GM20000 (cell line): ENCODE data around the gene ZNF385D.

Experiments
- DNase-seq: peaks from one replicate; pipeline ENCODE4 v3.0.0; 2012; ENCODE audit warnings: low spot score
- TF ChIP-seq, protein P1 (sequence below): IDR thresholded peaks from 2 replicates; pipeline ENCODE4 v1.5.1; 2012; ENCODE audit warnings: mild to moderate bottlenecking, control low read depth; ENCODE audit errors: extremely low read depth, missing control alignments

Gene ZNF385D

GRCh38 chr3:21620511-21621155 lies 130.4 kb downstream of the ZNF385D start:
- DNase-seq = no peak
- TF ChIP-seq, protein P1, sequence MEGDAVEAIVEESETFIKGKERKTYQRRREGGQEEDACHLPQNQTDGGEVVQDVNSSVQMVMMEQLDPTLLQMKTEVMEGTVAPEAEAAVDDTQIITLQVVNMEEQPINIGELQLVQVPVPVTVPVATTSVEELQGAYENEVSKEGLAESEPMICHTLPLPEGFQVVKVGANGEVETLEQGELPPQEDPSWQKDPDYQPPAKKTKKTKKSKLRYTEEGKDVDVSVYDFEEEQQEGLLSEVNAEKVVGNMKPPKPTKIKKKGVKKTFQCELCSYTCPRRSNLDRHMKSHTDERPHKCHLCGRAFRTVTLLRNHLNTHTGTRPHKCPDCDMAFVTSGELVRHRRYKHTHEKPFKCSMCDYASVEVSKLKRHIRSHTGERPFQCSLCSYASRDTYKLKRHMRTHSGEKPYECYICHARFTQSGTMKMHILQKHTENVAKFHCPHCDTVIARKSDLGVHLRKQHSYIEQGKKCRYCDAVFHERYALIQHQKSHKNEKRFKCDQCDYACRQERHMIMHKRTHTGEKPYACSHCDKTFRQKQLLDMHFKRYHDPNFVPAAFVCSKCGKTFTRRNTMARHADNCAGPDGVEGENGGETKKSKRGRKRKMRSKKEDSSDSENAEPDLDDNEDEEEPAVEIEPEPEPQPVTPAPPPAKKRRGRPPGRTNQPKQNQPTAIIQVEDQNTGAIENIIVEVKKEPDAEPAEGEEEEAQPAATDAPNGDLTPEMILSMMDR = no peak

GRCh38 chr3:21618695-21619094 lies 132.3 kb downstream of the ZNF385D start:
- DNase-seq = no peak
- TF ChIP-seq, protein P1 = no peak

DNA sequence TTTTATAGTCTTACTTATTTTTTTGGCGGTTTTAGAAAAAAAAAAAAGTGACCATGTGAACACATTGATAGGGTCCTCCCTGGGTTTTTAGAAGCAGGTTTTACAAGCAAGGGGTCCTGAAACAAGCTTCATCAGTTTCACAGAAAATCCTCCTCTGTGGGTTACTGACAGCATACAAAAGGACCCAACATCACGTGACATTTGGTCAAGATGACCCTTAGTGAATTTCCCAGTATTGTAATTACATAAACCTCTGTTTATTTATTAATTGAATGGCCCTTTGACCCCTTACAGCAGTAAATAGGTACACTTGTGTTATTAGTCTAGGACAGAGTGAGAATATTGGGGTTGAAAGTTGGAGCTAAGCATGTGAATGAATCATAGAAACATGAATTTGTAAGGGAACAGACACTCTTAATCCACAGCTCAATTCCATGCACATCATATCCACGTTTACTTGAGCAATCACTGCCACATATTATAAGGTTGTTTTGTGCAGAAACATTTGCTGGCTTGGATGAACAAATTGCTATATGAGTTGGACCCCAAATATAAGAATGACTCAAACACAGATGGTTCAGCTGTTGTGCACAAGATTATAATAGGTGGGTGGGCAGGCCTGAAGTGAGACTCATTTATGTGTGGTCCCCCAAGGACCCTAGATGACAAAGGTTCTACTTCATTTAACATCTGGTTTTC lies 137.5 kb downstream of the ZNF385D start:
- no peak for DNase-seq
- TF ChIP-seq, protein P1 = no peak

DNA sequence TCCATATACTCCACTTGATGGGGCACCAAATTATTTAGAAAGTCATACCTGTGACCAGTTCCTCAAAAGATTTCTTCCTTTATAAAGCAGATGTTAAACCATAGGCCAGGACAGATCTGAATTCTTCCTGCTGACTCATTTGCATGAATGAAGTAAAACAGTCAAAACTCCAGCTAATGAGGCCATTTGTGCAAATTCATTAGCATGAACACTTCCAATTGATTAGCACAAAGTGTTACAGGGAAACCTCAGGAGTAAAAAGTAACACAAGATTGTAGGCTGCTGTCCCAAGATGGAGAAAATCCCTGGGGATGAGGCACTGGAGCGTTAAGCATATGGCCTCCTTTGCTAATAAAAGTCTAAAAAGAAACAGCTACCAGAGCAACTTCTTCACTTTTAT lies 149.8 kb downstream of the ZNF385D start:
- TF ChIP-seq, protein P1 = no peak

DNA sequence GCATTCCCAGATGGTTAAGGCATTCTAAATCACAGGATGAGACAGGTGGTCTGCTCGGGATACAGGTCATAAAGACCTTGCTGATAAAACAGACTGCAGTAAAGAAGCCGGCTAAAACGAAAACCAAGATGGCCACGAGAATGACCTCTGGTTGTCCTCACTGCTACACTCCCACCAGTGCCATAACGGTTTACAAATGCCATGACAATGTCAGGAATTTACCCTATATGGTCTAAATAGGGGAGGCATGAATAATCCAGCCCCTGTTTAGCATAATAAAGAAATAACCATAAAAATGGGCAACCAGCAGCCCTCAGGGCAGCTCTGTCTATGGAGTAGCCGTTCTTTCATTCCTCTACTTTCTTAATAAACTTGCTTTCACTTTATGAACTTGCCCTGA lies 151.1 kb downstream of the ZNF385D start:
- no peak for DNase-seq
- TF ChIP-seq, protein P1 = no peak

More for the DNA sequence above, 149.8 kb downstream of the ZNF385D start:
- DNase-seq = no peak

DNA sequence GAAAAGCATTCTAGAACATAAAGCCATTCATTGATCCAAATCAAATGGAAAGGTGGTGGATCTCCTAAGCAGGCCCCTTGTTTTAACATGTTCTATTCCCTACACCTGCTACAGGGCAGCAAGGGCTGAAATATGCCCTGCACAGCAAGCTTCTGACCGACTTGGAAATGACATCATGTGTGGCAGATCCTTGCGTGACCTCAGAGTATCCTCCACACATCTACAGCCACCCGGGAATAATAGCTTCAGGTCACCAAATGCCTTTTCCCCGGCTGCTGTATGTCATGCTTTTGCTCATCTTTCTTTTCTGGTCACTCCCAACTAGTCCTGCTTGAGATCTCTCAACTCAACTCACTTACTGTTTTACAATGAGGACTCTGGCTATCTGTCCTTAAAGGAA lies 158.2 kb downstream of the ZNF385D start:
- DNase-seq = no peak
- TF ChIP-seq, protein P1 = no peak

DNA sequence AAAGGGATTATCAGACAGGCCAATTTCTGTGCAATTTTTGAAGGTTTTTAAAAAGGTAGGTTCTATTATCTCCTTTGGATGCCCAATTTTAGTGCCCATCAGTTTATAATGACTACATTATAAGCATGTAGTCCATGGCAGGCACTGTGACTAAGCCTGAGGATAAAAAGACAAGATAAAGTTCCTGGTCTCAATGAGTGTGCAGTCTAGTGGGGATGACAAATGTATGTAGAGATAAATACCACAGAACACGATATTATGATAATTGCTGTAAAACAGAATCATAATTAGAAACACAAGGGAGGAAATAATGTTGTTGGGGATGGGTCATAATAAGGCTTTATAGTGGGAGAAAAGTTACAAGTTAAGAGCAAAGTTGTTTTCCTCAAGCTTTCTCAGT lies 163.1 kb downstream of the ZNF385D start:
- TF ChIP-seq, protein P1 = no peak
- no peak for DNase-seq
